H9 (cell line): Measurements from ENCODE around the gene VCAN. TPM values are rescaled to one million over a fixed set of nuclear protein-coding genes. Genes with fewer than 3 reads are reported as not detected.

Experiments
- DNase-seq: peaks from one replicate; pipeline ENCODE4 v3.0.0-alpha.2; 2017
- H2AFZ ChIP-seq: one replicate; pipeline ENCODE4 v1.6.1; 2013; ENCODE audit warnings: mild to moderate bottlenecking, low read length, control low read depth, moderate library complexity
- H2AK5ac ChIP-seq: 2 replicates; pipeline ENCODE4 v1.6.1; 2013; ENCODE audit warnings: low read length, control low read depth, mixed read lengths; ENCODE audit not compliant: insufficient read length
- H2BK120ac ChIP-seq: one replicate; pipeline ENCODE4 v1.6.1; 2013; ENCODE audit warnings: low read depth, mild to moderate bottlenecking, low read length, control low read depth, inconsistent platforms; ENCODE audit not compliant: poor library complexity, severe bottlenecking
- H2BK12ac ChIP-seq: 2 replicates; pipeline ENCODE4 v1.6.1; 2013; ENCODE audit warnings: low read length, control low read depth, mixed read lengths, low read depth; ENCODE audit not compliant: insufficient read length
- H2BK15ac ChIP-seq: 2 replicates; pipeline ENCODE4 v1.6.1; 2013; ENCODE audit warnings: low read depth, low read length, control low read depth
- H2BK20ac ChIP-seq: one replicate; pipeline ENCODE4 v1.6.1; 2013; ENCODE audit warnings: low read depth, mild to moderate bottlenecking, low read length, control low read depth, inconsistent platforms; ENCODE audit not compliant: poor library complexity, severe bottlenecking
- H2BK5ac ChIP-seq: 2 replicates; pipeline ENCODE4 v1.6.1; 2013; ENCODE audit warnings: low read length, control low read depth, mixed read lengths; ENCODE audit not compliant: insufficient read length
- H3K14ac ChIP-seq: 2 replicates; pipeline ENCODE4 v1.6.1; 2013; ENCODE audit warnings: low read length, control low read depth; ENCODE audit not compliant: insufficient read depth
- H3K18ac ChIP-seq: 2 replicates; pipeline ENCODE4 v1.6.1; 2013; ENCODE audit warnings: low read depth, mild to moderate bottlenecking, mixed read lengths, low read length, control low read depth; ENCODE audit not compliant: insufficient read length
- H3K23ac ChIP-seq: 2 replicates; pipeline ENCODE4 v1.6.1; 2013; ENCODE audit warnings: low read length, control low read depth, mixed read lengths, low read depth; ENCODE audit not compliant: insufficient read length
- H3K23me2 ChIP-seq: 2 replicates; pipeline ENCODE4 v1.6.1; 2013; ENCODE audit warnings: low read depth, mild to moderate bottlenecking, mixed read lengths, low read length, control low read depth; ENCODE audit not compliant: insufficient read length, poor library complexity, severe bottlenecking
- H3K27ac ChIP-seq: 2 replicates; pipeline ENCODE4 v1.5.1; 2013; ENCODE audit warnings: low read length, control low read depth, mixed read lengths, low read depth; ENCODE audit not compliant: insufficient read length
- H3K27me3 ChIP-seq: 2 replicates; pipeline ENCODE4 v1.6.1; 2013; ENCODE audit warnings: low read length, control low read depth, inconsistent platforms; ENCODE audit not compliant: insufficient read depth
- H3K4ac ChIP-seq: 2 replicates; pipeline ENCODE4 v1.6.1; 2013; ENCODE audit warnings: low read depth, mild to moderate bottlenecking, control low read depth, inconsistent platforms, low read length, moderate library complexity
- H3K4me1 ChIP-seq: 2 replicates; pipeline ENCODE4 v1.6.1; 2013; ENCODE audit warnings: low read length, control low read depth, inconsistent platforms; ENCODE audit not compliant: insufficient read depth
- H3K4me2 ChIP-seq: 2 replicates; pipeline ENCODE4 v1.6.1; 2013; ENCODE audit warnings: low read length, control low read depth, mixed read lengths; ENCODE audit not compliant: insufficient read length, insufficient read depth
- H3K56ac ChIP-seq: 2 replicates; pipeline ENCODE4 v1.6.1; 2013; ENCODE audit warnings: low read depth, mild to moderate bottlenecking, mixed read lengths, low read length, control low read depth; ENCODE audit not compliant: insufficient read length
- H3K79me1 ChIP-seq: 2 replicates; pipeline ENCODE4 v1.6.1; 2013; ENCODE audit warnings: low read depth, mild to moderate bottlenecking, moderate library complexity, low read length, control low read depth, inconsistent platforms; ENCODE audit not compliant: insufficient read depth, poor library complexity, severe bottlenecking
- H3K79me2 ChIP-seq: 2 replicates; pipeline ENCODE4 v1.6.1; 2013; ENCODE audit warnings: low read length, control low read depth, inconsistent platforms; ENCODE audit not compliant: insufficient read depth
- H3K9ac ChIP-seq: 2 replicates; pipeline ENCODE4 v1.6.1; 2013; ENCODE audit warnings: low read length, control low read depth, mixed read lengths; ENCODE audit not compliant: insufficient read length; ENCODE audit errors: extremely low read depth
- H3K9me3 ChIP-seq: one replicate; pipeline ENCODE4 v1.6.1; 2013; ENCODE audit warnings: low read depth, low read length, inconsistent platforms; ENCODE audit not compliant: control insufficient read depth
- H3T11ph ChIP-seq: one replicate; pipeline ENCODE4 v1.6.1; 2013; ENCODE audit warnings: mild to moderate bottlenecking, low read length, control low read depth, inconsistent platforms
- H4K20me1 ChIP-seq: one replicate; pipeline ENCODE4 v1.6.1; 2013; ENCODE audit not compliant: control insufficient read depth, insufficient read length, insufficient read depth
- H4K5ac ChIP-seq: 2 replicates; pipeline ENCODE4 v1.6.1; 2013; ENCODE audit warnings: low read depth, mild to moderate bottlenecking, mixed read lengths, low read length, control low read depth; ENCODE audit not compliant: insufficient read length
- H4K8ac ChIP-seq: replicated peaks from 2 replicates; pipeline ENCODE4 v1.6.1; 2013; ENCODE audit warnings: low read length, control low read depth, mixed read lengths, low read depth; ENCODE audit not compliant: insufficient read length
- H4K91ac ChIP-seq: 2 replicates; pipeline ENCODE4 v1.6.1; 2013; ENCODE audit warnings: low read depth, mild to moderate bottlenecking, moderate library complexity, mixed read lengths, low read length, control low read depth; ENCODE audit not compliant: insufficient read length
- H3K27ac Mint-ChIP-seq, 3 experiments: 2 replicates in 2 of 3; 3 replicates in 1 of 3; pipeline ENCODE4 v1.8.0; 2020 to 2021; ENCODE audit warnings: mixed read lengths in 3 of 3, mild to moderate bottlenecking in 1 of 3, moderate library complexity in 1 of 3
- H3K27me3 Mint-ChIP-seq: 2 replicates; pipeline ENCODE4 v1.8.0; 2021; ENCODE audit warnings: low read depth, mild to moderate bottlenecking, moderate library complexity, mixed read lengths
- H3K36me3 Mint-ChIP-seq, 3 experiments: 2 replicates in 2 of 3; 3 replicates in 1 of 3; pipeline ENCODE4 v1.8.0; 2020 to 2021; ENCODE audit warnings: low read depth in 3 of 3, mixed read lengths in 3 of 3; ENCODE audit not compliant: insufficient read depth in 1 of 3
- H3K4me1 Mint-ChIP-seq, 2 experiments: 2 replicates each; pipeline ENCODE4 v1.8.0; 2020; ENCODE audit warnings: mixed read lengths in 2 of 2
- H3K4me3 Mint-ChIP-seq, 2 experiments: 2 replicates in 1 of 2; 3 replicates in 1 of 2; pipeline ENCODE4 v1.8.0; 2020 to 2021; ENCODE audit warnings: mild to moderate bottlenecking in 2 of 2, mixed read lengths in 2 of 2, moderate library complexity in 1 of 2
- H3K9me3 Mint-ChIP-seq, 2 experiments: 2 replicates in 1 of 2; 3 replicates in 1 of 2; pipeline ENCODE4 v1.8.0; 2020; ENCODE audit warnings: mild to moderate bottlenecking in 2 of 2, mixed read lengths in 2 of 2, moderate library complexity in 1 of 2
- CTCF ChIP-seq: fragments of 200-600 bp; sonication (generic); conservative IDR thresholded peaks from 3 replicates; pipeline ENCODE4 v1.8.0; 2021; ENCODE audit warnings: antibody characterized with exemption, mild to moderate bottlenecking
- WGBS: extraction: QIAGEN DNeasy Blood & Tissue Kit; methylation state at CpG from one replicate; pipeline ENCODE4 v1.1.7; 2013; ENCODE audit warnings: missing lambda C conversion rate, low lambda C conversion rate, mixed read lengths; ENCODE audit not compliant: insufficient read length; ENCODE audit errors: extremely low coverage; 5-methylcytosine and 5-hydroxymethylcytosine counted together
- total RNA-seq: library from RNA; stranded (reverse); gene quantifications from 2 replicates; pipeline ENCODE4 v1.2.1, GENCODE V29; 2021

The VCAN gene
- total RNA-seq, 1 experiment from 2014 or later = 278 TPM

GRCh38 chr5:83549076-83549475 lies 77.5 kb downstream of the VCAN start:
- no peaks in the 10 kb centered on the region for H3K79me1 ChIP-seq
- H3K79me2 ChIP-seq = no peaks in the 10 kb centered on the region
- H3K14ac ChIP-seq = no peak overlapping the region
- no peak overlapping the region for H4K8ac ChIP-seq
- H3K27me3 ChIP-seq = no peaks in the 10 kb centered on the region
- no peak overlapping the region for H3K56ac ChIP-seq
- WGBS = no CpG with 5 or more reads among the region's 2 CpGs
- H2AK5ac ChIP-seq = no peak overlapping the region
- H3K36me3 Mint-ChIP-seq = peaks cover 10 to 79% (median 41%) of the 10 kb centered on the region in 3 experiments; a peak in 6 of 7 replicates
- H3K4me1 ChIP-seq = no peaks in the 10 kb centered on the region
- H2BK5ac ChIP-seq = no peak overlapping the region
- H3K23me2 ChIP-seq = no peaks in the 10 kb centered on the region
- no peaks in the 10 kb centered on the region for H3K27me3 Mint-ChIP-seq
- H4K91ac ChIP-seq = no peak overlapping the region
- H2BK120ac ChIP-seq = no peak overlapping the region
- no peak overlapping the region for H3K4ac ChIP-seq
- H3T11ph ChIP-seq = no peak overlapping the region
- no peaks in the 10 kb centered on the region for H3K4me1 Mint-ChIP-seq
- no peak overlapping the region for H2BK15ac ChIP-seq
- no peak for DNase-seq
- no peak overlapping the region for H2BK20ac ChIP-seq
- H3K9ac ChIP-seq = no peak overlapping the region
- H2BK12ac ChIP-seq = no peak overlapping the region
- H4K5ac ChIP-seq = no peak overlapping the region
- H3K18ac ChIP-seq = no peak overlapping the region
- no peak overlapping the region for H3K4me2 ChIP-seq
- H3K4me3 Mint-ChIP-seq = no peak overlapping the region
- H4K20me1 ChIP-seq = no peaks in the 10 kb centered on the region
- TF ChIP-seq CTCF = no peak
- no peak overlapping the region for H3K27ac ChIP-seq
- H3K23ac ChIP-seq = no peak overlapping the region
- H3K9me3 ChIP-seq = no peaks in the 10 kb centered on the region
- H2AFZ ChIP-seq = no peak overlapping the region
- no peak overlapping the region for H3K27ac Mint-ChIP-seq
- no peaks in the 10 kb centered on the region for H3K9me3 Mint-ChIP-seq
